Activated T-helper 2 cell treated with anti-CD3 and anti-CD28 coated beads, Interferon-gamma antibody, Interleukin-2, Interleukin-4, amounts not matched to agents 10 μg/mL and 5 μg/mL and 100 μg/mL, durations not matched to agents 14 hours and 24 hours and 36 hours (primary cell): ENCODE results near the gene MTHFD1. TPM values are rescaled to one million over a fixed set of nuclear protein-coding genes. Genes with fewer than 3 reads are reported as not detected.
A peak's percentile ranks its signal among the peaks of the same experiment; 100 is the strongest.

Experiments used
- DNase-seq: peaks from one replicate; pipeline ENCODE4 v3.0.0; 2021; ENCODE audit warnings: low spot score
- H3K27ac Mint-ChIP-seq: one replicate; pipeline ENCODE4 v1.8.0; 2021; ENCODE audit warnings: mixed read lengths
- H3K27me3 Mint-ChIP-seq: one replicate; pipeline ENCODE4 v1.8.0; 2021; ENCODE audit warnings: low read depth, mixed read lengths
- H3K36me3 Mint-ChIP-seq: one replicate; pipeline ENCODE4 v1.8.0; 2021; ENCODE audit warnings: low read depth, mixed read lengths
- H3K4me1 Mint-ChIP-seq: one replicate; pipeline ENCODE4 v1.8.0; 2021; ENCODE audit warnings: low read depth, mixed read lengths
- H3K4me3 Mint-ChIP-seq: one replicate; pipeline ENCODE4 v1.8.0; 2021; ENCODE audit warnings: low read depth, mild to moderate bottlenecking, moderate library complexity, mixed read lengths
- H3K9me3 Mint-ChIP-seq: one replicate; pipeline ENCODE4 v1.8.0; 2021; ENCODE audit warnings: mixed read lengths
- intact Hi-C: fragments of 100-400 bp; cut with micrococcal nuclease; formaldehyde crosslinking; loops from one replicate; pipeline ENCODE4 v1.15.1; 2023
- total RNA-seq: library from RNA; stranded (reverse); gene quantifications from 2 replicates; pipeline ENCODE4 v1.2.3, GENCODE V29; 2022

Gene MTHFD1
- total RNA-seq, 1 donor from 2014 or later = 309 TPM

- no peaks in the 10 kb centered on the region for H3K9me3 Mint-ChIP-seq
- no peaks in the 10 kb centered on the region for H3K27me3 Mint-ChIP-seq
- DNase-seq = no peak
- H3K27ac Mint-ChIP-seq = peak overlapping the region; percentile 2
- intact Hi-C loops = no loop called here
- peaks cover 63% of the 10 kb centered on the region for H3K36me3 Mint-ChIP-seq
- H3K4me1 Mint-ChIP-seq = peaks cover 36% of the 10 kb centered on the region
- no peak overlapping the region for H3K4me3 Mint-ChIP-seq
These were observed 105.3 kb downstream of the MTHFD1 start for GRCh38 chr14:64493455-64493854.

GRCh38 chr14:64495252-64495651 lies 107.1 kb downstream of the MTHFD1 start:
- Mint-ChIP-seq H3K36me3 (peaks cover 74% of the 10 kb centered on the region), H3K27ac (no peak overlapping the region), H3K4me1 (peaks cover 49% of the 10 kb centered on the region), H3K9me3 (no peaks in the 10 kb centered on the region), H3K27me3 (no peaks in the 10 kb centered on the region), H3K4me3 (no peak overlapping the region)
- no peak for DNase-seq
- intact Hi-C loops = no loop called here

GRCh38 chr14:64496764-64497163 lies 108.6 kb downstream of the MTHFD1 start:
- peaks cover 62% of the 10 kb centered on the region for H3K36me3 Mint-ChIP-seq
- intact Hi-C loops = no loop called here
- H3K4me1 Mint-ChIP-seq = peaks cover 52% of the 10 kb centered on the region
- H3K9me3 Mint-ChIP-seq = no peaks in the 10 kb centered on the region
- DNase-seq = no peak
- no peak overlapping the region for H3K4me3 Mint-ChIP-seq
- no peaks in the 10 kb centered on the region for H3K27me3 Mint-ChIP-seq
- H3K27ac Mint-ChIP-seq = no peak overlapping the region

GRCh38 chr14:64500088-64500487 lies 111.9 kb downstream of the MTHFD1 start:
- Mint-ChIP-seq H3K4me1 (peaks cover 43% of the 10 kb centered on the region), H3K27me3 (no peaks in the 10 kb centered on the region), H3K4me3 (peak overlapping the region; percentile 56), H3K27ac (peak overlapping the region; percentile 47), H3K9me3 (no peaks in the 10 kb centered on the region), H3K36me3 (peaks cover 52% of the 10 kb centered on the region)
- no peak for DNase-seq
- intact Hi-C loops = loop anchor here (5.0 to 10.0 kb wide), 4 partner anchors 135 to 1025 kb away; partner anchors contain the start of genes SYNE2 and WDR89

GRCh38 chr14:64501411-64502171 lies 113.4 kb downstream of the MTHFD1 start:
- peaks cover 58% of the 10 kb centered on the region for H3K36me3 Mint-ChIP-seq
- peaks cover 47% of the 10 kb centered on the region for H3K4me1 Mint-ChIP-seq
- no peak for DNase-seq
- peak overlapping the region; percentile 97 for H3K27ac Mint-ChIP-seq
- peak overlapping the region; percentile 95 for H3K4me3 Mint-ChIP-seq
- no peaks in the 10 kb centered on the region for H3K27me3 Mint-ChIP-seq
- no peaks in the 10 kb centered on the region for H3K9me3 Mint-ChIP-seq
- intact Hi-C loops = loop anchor here (5.0 to 10.0 kb wide), 4 partner anchors 133 to 1027 kb away; partner anchors contain the start of genes SYNE2 and WDR89

GRCh38 chr14:64502456-64502855 lies 114.3 kb downstream of the MTHFD1 start:
- intact Hi-C loops = loop anchor here (5.0 to 10.0 kb wide), 4 partner anchors 132 to 1028 kb away; partner anchors contain the start of genes SYNE2 and WDR89
- Mint-ChIP-seq H3K9me3 (no peaks in the 10 kb centered on the region), H3K36me3 (peaks cover 59% of the 10 kb centered on the region), H3K4me3 (peak overlapping the region; percentile 95), H3K27me3 (no peaks in the 10 kb centered on the region), H3K27ac (peak overlapping the region; percentile 97), H3K4me1 (peaks cover 47% of the 10 kb centered on the region)
- no peak for DNase-seq

GRCh38 chr14:64502887-64503433 lies 114.8 kb downstream of the MTHFD1 start:
- Mint-ChIP-seq H3K9me3 (no peaks in the 10 kb centered on the region), H3K27me3 (no peaks in the 10 kb centered on the region), H3K4me1 (peaks cover 50% of the 10 kb centered on the region), H3K36me3 (peaks cover 59% of the 10 kb centered on the region), H3K27ac (peak overlapping the region; percentile 97), H3K4me3 (peak overlapping the region; percentile 95)
- DNase-seq = no peak
- intact Hi-C loops = loop anchor here (1.0 to 10.0 kb wide), 7 partner anchors 8 to 1028 kb away; partner anchors contain the start of genes HSPA2, SYNE2 and WDR89

- Mint-ChIP-seq H3K36me3 (peaks cover 57% of the 10 kb centered on the region), H3K4me3 (peak within 1 kb of the TSS; percentile 95), H3K4me1 (peaks cover 57% of the 10 kb centered on the region), H3K27me3 (no peaks in the 10 kb centered on the region), H3K9me3 (no peaks in the 10 kb centered on the region), H3K27ac (peak within 1 kb of the TSS; percentile 99)
- peak; percentile 95 for DNase-seq
- intact Hi-C loops = loop anchor here (1.0 to 10.0 kb wide), 9 partner anchors 8 to 1029 kb away; partner anchors contain the start of genes HSPA2, MTHFD1, SYNE2 and WDR89
These were observed 115.5 kb downstream of the MTHFD1 start, which contains the start of gene ZBTB25 for GRCh38 chr14:64503434-64504309. Gene ZBTB25 (minus strand): TSS chr14:64503838. CDS start chr14:64490533, 13,305 bp downstream.

- intact Hi-C loops = loop anchor here (2.0 to 10.0 kb wide), 6 partner anchors 82 to 1030 kb away; partner anchors contain the start of genes MTHFD1, SYNE2 and WDR89
- H3K4me3 Mint-ChIP-seq = peak within 1 kb of the TSS; percentile 98
- peak; percentile 82 for DNase-seq
- peak within 1 kb of the TSS; percentile 99 for H3K27ac Mint-ChIP-seq
- no peaks in the 10 kb centered on the region for H3K27me3 Mint-ChIP-seq
- H3K4me1 Mint-ChIP-seq = peaks cover 59% of the 10 kb centered on the region
- H3K9me3 Mint-ChIP-seq = no peaks in the 10 kb centered on the region
- peaks cover 57% of the 10 kb centered on the region for H3K36me3 Mint-ChIP-seq
These were observed 116.2 kb downstream of the MTHFD1 start, which contains the start of gene ZBTB1 for GRCh38 chr14:64504310-64504896. Gene ZBTB1 (plus strand): TSS chr14:64504770. CDS start chr14:64521505, 16,735 bp downstream.

- DNase-seq = peak; percentile 81
- Mint-ChIP-seq H3K4me3 (peak overlapping the region; percentile 98), H3K36me3 (peaks cover 49% of the 10 kb centered on the region), H3K4me1 (peaks cover 56% of the 10 kb centered on the region), H3K27me3 (no peaks in the 10 kb centered on the region), H3K27ac (peak overlapping the region; percentile 99), H3K9me3 (no peaks in the 10 kb centered on the region)
- intact Hi-C loops = loop anchor here (2.0 to 10.0 kb wide), 7 partner anchors 82 to 1030 kb away; partner anchors contain the start of genes MAX, MTHFD1, SYNE2 and WDR89
These were observed 117.0 kb downstream of the MTHFD1 start for GRCh38 chr14:64504897-64505794.

- Mint-ChIP-seq H3K27me3 (no peaks in the 10 kb centered on the region), H3K36me3 (peaks cover 52% of the 10 kb centered on the region), H3K27ac (peak overlapping the region; percentile 97), H3K4me3 (peak overlapping the region; percentile 98), H3K4me1 (peaks cover 63% of the 10 kb centered on the region), H3K9me3 (no peaks in the 10 kb centered on the region)
- intact Hi-C loops = loop anchor here (5.0 to 10.0 kb wide), 4 partner anchors 128 to 1032 kb away; partner anchors contain the start of genes MAX and SYNE2
- DNase-seq = no peak
These were observed 118.6 kb downstream of the MTHFD1 start for GRCh38 chr14:64506721-64507120.
